SIG-M5 treated with dmso at 0.1 percent for 504 hours (cell line): ENCODE results near the gene TAX1BP1.
"Not testable (repeated sequence)": the region's sequence is repeated elsewhere in the genome, so short reads cannot be mapped to it uniquely, and the experiment has no call there.

Source experiments
- DNase-seq: peaks from one replicate; lab custom pipeline; 2025; ENCODE audit not compliant: unreplicated experiment; lab: John Stamatoyannopoulos, UW

TAX1BP1 gene

GRCh38 chr7:27840760-27841364 is 100.9 kb downstream of the TAX1BP1 start:
- DNase-seq = no peak

DNA sequence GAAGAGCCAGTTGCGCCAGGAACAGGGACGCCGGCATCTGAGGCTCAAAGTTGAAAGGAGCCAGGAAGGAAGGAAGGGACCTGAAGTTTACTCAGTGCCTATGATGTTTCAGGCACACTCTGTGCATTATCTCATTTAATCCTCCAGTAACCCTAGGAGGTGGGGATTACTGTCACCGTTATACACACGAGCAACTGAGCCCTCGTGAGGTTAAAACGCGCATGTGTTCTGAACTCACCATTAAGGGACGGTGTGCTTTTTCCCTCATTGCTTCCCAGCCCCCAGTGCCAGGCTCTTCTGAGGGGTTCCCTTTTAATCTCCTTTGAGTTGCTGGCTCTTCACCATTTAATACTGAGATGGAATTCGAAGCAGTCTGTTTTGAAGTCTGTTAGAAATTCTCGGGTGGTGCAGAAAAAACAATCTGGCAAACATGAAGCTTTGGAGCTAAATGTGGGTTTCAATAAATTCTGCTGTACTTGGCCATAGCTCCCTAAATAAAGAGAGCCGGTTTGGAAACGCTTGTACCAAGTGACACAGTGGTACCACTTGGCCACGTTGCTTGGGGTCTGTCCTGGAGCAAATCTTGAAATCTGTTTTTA is 102.2 kb downstream of the TAX1BP1 start:
- DNase-seq = no peak

GRCh38 chr7:27842851-27843250 is 102.9 kb downstream of the TAX1BP1 start:
- no peak for DNase-seq

DNA sequence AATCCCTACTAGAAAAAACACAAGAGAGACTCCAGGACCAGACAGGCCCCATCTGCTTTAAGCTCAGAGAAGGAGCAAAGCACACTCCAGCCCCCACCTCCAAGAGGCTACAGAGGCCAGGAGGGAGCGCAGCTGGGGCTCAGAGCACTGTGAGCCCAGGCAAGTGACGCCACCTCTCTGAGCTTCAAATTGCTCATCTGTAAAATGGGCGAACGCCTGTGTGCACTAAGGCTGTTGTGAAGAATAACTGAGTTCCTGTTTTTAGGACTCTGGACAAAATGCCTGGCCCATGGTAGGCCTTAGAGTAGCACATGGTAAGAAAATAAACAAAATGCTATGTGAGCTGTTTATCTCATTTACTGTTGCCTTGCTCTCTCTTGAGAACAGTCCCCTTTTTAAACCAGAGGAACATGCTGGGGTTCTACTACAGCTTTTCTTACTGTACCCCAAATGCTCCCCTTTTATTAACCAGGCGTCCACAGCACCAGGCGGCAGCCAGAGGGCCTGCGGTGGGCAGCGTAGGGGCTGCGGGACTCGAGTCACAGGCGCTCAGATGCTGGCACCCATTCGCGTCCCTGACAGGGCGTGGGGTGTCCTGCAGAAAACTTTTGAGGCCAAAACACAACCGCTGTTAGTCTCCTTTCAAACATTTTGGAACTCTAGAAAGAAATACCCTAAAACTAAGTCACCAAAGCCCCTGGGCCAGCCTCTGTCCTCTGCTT is 103.8 kb downstream of the TAX1BP1 start:
- no peak for DNase-seq

- no peak for DNase-seq
Observed at GRCh38 chr7:27846388-27846787, 106.4 kb downstream of the TAX1BP1 start.

- DNase-seq = no peak
Observed at GRCh38 chr7:27850531-27850930, 110.6 kb downstream of the TAX1BP1 start.

DNA sequence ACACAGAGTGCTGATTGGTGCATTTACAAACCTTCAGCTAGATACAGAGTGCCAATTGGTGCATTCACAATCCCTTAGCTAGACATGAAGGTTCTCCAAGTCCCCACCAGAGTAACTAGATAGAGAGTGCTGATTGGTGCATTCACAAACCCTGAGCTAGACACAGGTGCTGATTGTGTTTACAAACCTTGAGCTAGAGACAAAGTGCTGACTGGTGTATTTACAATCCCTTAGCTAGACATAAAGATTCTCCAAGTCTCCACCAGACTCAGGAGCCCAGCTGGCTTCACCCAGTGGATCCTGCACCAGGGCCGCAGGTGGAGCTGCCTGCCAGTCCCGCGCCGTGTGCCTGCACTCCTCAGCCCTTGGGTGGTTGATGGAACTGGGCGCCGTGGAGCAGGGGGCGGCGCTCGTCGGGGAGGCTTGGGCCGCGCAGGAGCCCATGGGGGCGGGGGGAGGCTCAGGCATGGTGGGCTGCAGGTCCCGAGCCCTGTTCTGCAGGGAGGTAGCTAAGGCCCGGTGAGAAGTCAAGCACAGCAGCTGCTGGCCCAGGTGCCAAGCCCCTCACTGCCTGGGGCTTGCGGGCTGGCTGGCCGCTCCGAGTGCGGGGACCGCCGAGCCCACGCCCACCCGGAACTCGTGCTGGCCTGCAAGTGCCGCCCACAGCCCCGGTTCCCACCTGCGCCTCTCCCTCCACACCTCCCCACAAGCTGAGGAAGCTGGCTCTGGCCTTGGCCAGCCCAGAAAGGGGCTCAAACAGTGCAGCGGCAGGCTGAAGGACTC is 116.9 kb downstream of the TAX1BP1 start:
- DNase-seq = not testable (repeated sequence)

GRCh38 chr7:27860800-27861199 is 120.8 kb downstream of the TAX1BP1 start:
- DNase-seq = no peak

GRCh38 chr7:27861747-27862146 is 121.8 kb downstream of the TAX1BP1 start:
- no peak for DNase-seq

- no peak for DNase-seq
Observed at GRCh38 chr7:27863880-27864279, 123.9 kb downstream of the TAX1BP1 start.

GRCh38 chr7:27866256-27866655 is 126.3 kb downstream of the TAX1BP1 start:
- no peak for DNase-seq

DNA sequence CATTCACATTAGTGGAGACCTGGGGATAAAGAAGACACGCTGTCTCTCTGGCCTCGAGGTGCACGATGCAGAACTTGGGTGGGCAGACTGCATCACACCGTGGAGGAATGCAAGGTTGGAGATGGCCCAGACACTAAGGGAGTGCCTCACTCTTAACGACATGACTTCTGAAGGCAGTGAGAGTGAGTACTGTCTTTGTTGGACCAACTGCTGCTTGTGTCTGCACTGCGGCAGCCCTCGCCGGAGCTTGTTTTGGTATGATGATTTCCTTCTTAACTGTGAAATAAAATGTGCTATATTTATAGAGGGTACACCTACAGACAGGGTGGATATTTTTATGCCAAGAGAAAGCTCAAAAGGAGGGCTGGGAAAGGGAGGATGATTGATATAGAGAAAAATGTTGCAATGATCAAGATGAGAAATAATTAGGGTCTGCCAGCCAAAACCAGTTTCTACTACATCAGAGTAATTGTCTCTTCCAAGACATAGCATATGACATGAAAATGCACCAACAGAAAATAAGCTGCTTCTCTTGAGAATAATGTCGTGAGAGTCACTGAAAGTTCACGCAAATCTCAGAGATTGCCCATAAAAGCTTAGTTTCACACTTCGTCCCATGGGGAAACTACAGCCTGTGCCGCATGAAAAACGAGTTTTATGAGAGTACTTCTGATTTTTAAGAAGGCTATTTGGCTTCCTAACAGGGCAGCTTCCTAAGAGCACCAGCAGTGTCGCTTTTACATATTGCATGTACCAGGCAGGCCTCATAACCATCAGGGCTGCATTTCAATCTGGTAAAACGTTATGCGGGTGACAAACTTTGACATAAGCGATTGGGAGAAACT is 127.1 kb downstream of the TAX1BP1 start:
- DNase-seq = no peak

GRCh38 chr7:27868131-27868550 is 128.2 kb downstream of the TAX1BP1 start:
- DNase-seq = no peak

- no peak for DNase-seq
Observed at GRCh38 chr7:27869056-27869455, 129.1 kb downstream of the TAX1BP1 start.

GRCh38 chr7:27870595-27870994 is 130.6 kb downstream of the TAX1BP1 start:
- DNase-seq = no peak

GRCh38 chr7:27871086-27871485 is 131.1 kb downstream of the TAX1BP1 start:
- DNase-seq = no peak

GRCh38 chr7:27871866-27872265 is 131.9 kb downstream of the TAX1BP1 start:
- DNase-seq = no peak

DNA sequence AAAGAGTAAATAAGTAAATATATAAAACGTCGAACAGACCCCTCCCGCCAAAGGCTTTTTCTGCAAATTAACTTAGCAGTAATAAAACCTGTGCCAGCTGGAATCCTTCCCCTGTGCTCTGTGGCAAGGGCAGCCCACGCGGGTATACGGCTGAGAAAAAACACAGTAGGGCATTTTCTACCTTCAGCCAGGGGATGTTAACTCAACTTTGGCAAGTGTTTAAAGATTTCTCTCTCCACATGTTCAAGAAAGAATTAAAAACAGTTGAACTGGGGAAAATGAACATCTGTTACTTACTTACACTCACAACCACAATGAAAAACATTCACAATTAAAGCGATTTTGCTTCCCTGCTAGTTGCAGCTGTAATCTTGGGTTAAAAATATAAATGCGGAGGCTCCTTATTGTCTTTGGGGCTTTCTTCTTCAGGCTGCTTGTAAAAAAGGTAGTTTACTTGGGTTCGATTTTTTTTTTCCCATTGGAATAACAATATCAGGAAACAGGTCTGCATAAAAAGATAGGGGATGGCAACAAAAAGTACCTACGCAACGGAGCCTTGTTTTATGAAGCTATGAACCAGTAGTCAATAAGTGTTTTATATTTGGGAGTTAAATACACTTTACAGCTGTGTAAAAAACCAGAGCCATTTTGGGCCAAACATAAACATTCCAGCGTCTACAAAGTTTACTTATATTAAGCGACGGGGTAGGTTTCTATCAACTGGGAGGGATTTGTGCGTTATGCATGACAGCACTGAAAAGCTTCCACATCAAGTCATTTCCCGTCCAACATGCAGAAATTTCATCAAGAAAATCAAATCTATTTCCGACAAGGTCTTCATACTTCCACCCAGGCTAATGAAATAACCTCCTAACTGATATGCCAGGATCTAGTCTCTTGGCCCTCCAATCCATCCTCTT is 132.7 kb downstream of the TAX1BP1 start:
- DNase-seq = no peak
